MM.1S (cell line): ENCODE measurements around the gene SMYD1.

Experiments used
- DNase-seq: peaks from one replicate; pipeline ENCODE4 v3.0.0-alpha.2; 2015
- H2AFZ ChIP-seq: fragments of 300-600 bp; sonication (generic); 2 replicates; pipeline ENCODE4 v1.6.0; 2016; ENCODE audit warnings: antibody characterized with exemption, low read length
- H3F3A ChIP-seq: fragments of 300-600 bp; sonication (generic); 2 replicates; pipeline ENCODE4 v1.6.1; 2016; ENCODE audit warnings: mild to moderate bottlenecking, antibody characterized with exemption, low read length, moderate library complexity, mixed read lengths; ENCODE audit not compliant: insufficient read depth
- H3K27ac ChIP-seq: fragments of 300-600 bp; sonication (generic); 2 replicates; pipeline ENCODE4 v1.5.1; 2016; ENCODE audit warnings: mild to moderate bottlenecking, low read length
- H3K27me3 ChIP-seq: fragments of 300-600 bp; sonication (generic); replicated peaks from 2 replicates; pipeline ENCODE4 v1.6.0; 2016; ENCODE audit warnings: low read length; ENCODE audit not compliant: insufficient read depth
- H3K36me3 ChIP-seq: fragments of 300-600 bp; sonication (generic); replicated peaks from 2 replicates; pipeline ENCODE4 v1.6.1; 2016; ENCODE audit warnings: mild to moderate bottlenecking, low read length, mixed read lengths; ENCODE audit not compliant: insufficient read depth
- H3K4me1 ChIP-seq: fragments of 300-600 bp; sonication (generic); 2 replicates; pipeline ENCODE4 v1.6.1; 2016; ENCODE audit warnings: low read length, mixed read lengths
- H3K4me2 ChIP-seq: fragments of 300-600 bp; sonication (generic); 2 replicates; pipeline ENCODE4 v1.6.0; 2016; ENCODE audit warnings: low read depth, low read length
- H3K4me3 ChIP-seq: fragments of 300-600 bp; sonication (generic); 2 replicates; pipeline ENCODE4 v1.5.1; 2016; ENCODE audit warnings: low read length, mixed read lengths
- H3K79me2 ChIP-seq: fragments of 300-600 bp; sonication (generic); 2 replicates; pipeline ENCODE4 v1.6.1; 2016; ENCODE audit warnings: mixed run types, low read length, mixed read lengths
- H3K9ac ChIP-seq: fragments of 300-600 bp; sonication (generic); 2 replicates; pipeline ENCODE4 v1.6.1; 2016; ENCODE audit warnings: low read length, mixed read lengths
- H3K9me2 ChIP-seq: fragments of 300-600 bp; sonication (generic); replicated peaks from 2 replicates; pipeline ENCODE4 v1.6.1; 2016; ENCODE audit warnings: mild to moderate bottlenecking, low read length, mixed read lengths; ENCODE audit not compliant: insufficient read depth
- H3K9me3 ChIP-seq: fragments of 300-600 bp; sonication (generic); replicated peaks from 2 replicates; pipeline ENCODE4 v1.6.1; 2016; ENCODE audit warnings: mild to moderate bottlenecking, low read length, mixed read lengths; ENCODE audit not compliant: insufficient read depth
- H4K20me1 ChIP-seq: fragments of 300-600 bp; sonication (generic); 2 replicates; pipeline ENCODE4 v1.6.1; 2016; ENCODE audit warnings: mild to moderate bottlenecking, low read length, moderate library complexity, mixed read lengths; ENCODE audit not compliant: insufficient read depth
- CTCF ChIP-seq: fragments of 300-600 bp; sonication (generic); IDR thresholded peaks from 2 replicates; pipeline ENCODE4 v1.5.1; 2016; ENCODE audit warnings: antibody characterized with exemption, low read length, mixed read lengths
- EZH2 ChIP-seq: fragments of 300-600 bp; sonication (generic); optimal IDR thresholded peaks from 2 replicates; pipeline ENCODE3; 2017; ENCODE audit warnings: low read depth, mild to moderate bottlenecking, antibody characterized with exemption, low read length, mixed read lengths
- EZH2phosphoT487 ChIP-seq: fragments of 300-600 bp; sonication (generic); IDR thresholded peaks from 2 replicates; pipeline ENCODE4 v1.6.1; 2018; ENCODE audit warnings: antibody characterized with exemption, low read length

SMYD1 gene

GRCh38 chr2:88087073-88087472 is 19.4 kb downstream of the SMYD1 start:
- H3K9me2 ChIP-seq: no peaks in the 10 kb centered on the region
- TF ChIP-seq CTCF: no peak
- no peak for TF ChIP-seq EZH2
- TF ChIP-seq EZH2phosphoT487: no peak
- no peak overlapping the region for H2AFZ ChIP-seq
- H4K20me1 ChIP-seq: no peaks in the 10 kb centered on the region
- no peaks in the 10 kb centered on the region for H3K36me3 ChIP-seq
- H3K4me3 ChIP-seq: no peak overlapping the region
- no peaks in the 10 kb centered on the region for H3K79me2 ChIP-seq
- H3K4me2 ChIP-seq: no peak overlapping the region
- H3K9me3 ChIP-seq: no peaks in the 10 kb centered on the region
- no peaks in the 10 kb centered on the region for H3K27me3 ChIP-seq
- no peak overlapping the region for H3K9ac ChIP-seq
- no peaks in the 10 kb centered on the region for H3F3A ChIP-seq
- no peaks in the 10 kb centered on the region for H3K4me1 ChIP-seq
- no peak overlapping the region for H3K27ac ChIP-seq
- no peak for DNase-seq

DNA sequence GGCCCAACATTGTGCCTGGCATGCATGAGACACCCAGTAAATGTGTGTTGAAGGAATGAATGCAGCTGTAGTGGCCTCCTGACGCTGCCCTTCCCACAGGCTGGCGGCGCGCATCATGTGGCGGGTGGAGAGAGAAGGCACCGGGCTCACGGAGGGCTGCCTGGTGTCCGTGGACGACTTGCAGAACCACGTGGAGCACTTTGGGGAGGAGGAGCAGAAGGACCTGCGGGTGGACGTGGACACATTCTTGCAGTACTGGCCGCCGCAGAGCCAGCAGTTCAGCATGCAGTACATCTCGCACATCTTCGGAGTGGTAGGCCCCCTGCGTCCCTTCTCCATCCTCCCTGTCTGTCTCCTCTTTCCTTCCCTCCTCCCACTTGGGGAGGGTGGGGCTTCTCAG is 20.1 kb downstream of the SMYD1 start:
- Histone ChIP-seq H3K36me3 (no peaks in the 10 kb centered on the region), H3K4me2 (no peak overlapping the region)

DNA sequence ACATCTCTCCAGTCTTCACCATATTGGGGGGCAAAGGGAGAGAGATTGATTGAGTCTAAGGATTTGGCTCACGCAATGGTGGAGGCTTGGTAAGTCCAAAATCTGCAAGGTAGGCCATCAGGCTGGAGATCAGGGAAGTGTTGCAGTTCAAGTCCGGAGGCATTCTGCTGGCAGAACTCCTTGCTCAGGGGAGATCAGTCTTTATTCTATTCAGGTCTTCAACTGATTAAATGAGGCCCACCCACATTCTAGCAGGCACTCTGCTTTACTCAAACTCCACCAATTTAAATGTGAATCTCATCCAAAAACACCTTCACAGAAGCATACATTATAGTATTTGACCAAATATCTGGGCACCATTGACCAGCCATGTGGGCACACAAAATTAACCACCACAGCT is 21.4 kb downstream of the SMYD1 start:
- H3K9me2 ChIP-seq: no peaks in the 10 kb centered on the region
- H3K4me2 ChIP-seq: no peak overlapping the region
- no peak for DNase-seq
- no peak overlapping the region for H3K9ac ChIP-seq
- H3K36me3 ChIP-seq: no peaks in the 10 kb centered on the region
- H2AFZ ChIP-seq: no peak overlapping the region
- TF ChIP-seq EZH2phosphoT487: no peak
- no peak for TF ChIP-seq CTCF
- TF ChIP-seq EZH2: no peak
- no peaks in the 10 kb centered on the region for H3K27me3 ChIP-seq
- H3K4me1 ChIP-seq: no peaks in the 10 kb centered on the region
- no peak overlapping the region for H3K27ac ChIP-seq
- no peak overlapping the region for H3K4me3 ChIP-seq
- no peaks in the 10 kb centered on the region for H3K9me3 ChIP-seq
- no peaks in the 10 kb centered on the region for H3K79me2 ChIP-seq
- H3F3A ChIP-seq: no peaks in the 10 kb centered on the region
- no peaks in the 10 kb centered on the region for H4K20me1 ChIP-seq

More for the DNA sequence above, 20.1 kb downstream of the SMYD1 start:
- Histone ChIP-seq H3K27ac (no peak overlapping the region), H3K9me2 (no peaks in the 10 kb centered on the region), H3K9me3 (no peaks in the 10 kb centered on the region), H3K27me3 (no peaks in the 10 kb centered on the region), H3F3A (no peaks in the 10 kb centered on the region), H3K4me3 (no peak overlapping the region), H3K9ac (no peak overlapping the region), H2AFZ (no peak overlapping the region), H3K79me2 (no peaks in the 10 kb centered on the region), H4K20me1 (no peaks in the 10 kb centered on the region), H3K4me1 (no peaks in the 10 kb centered on the region)
- TF ChIP-seq EZH2: no peak
- no peak for DNase-seq

DNA sequence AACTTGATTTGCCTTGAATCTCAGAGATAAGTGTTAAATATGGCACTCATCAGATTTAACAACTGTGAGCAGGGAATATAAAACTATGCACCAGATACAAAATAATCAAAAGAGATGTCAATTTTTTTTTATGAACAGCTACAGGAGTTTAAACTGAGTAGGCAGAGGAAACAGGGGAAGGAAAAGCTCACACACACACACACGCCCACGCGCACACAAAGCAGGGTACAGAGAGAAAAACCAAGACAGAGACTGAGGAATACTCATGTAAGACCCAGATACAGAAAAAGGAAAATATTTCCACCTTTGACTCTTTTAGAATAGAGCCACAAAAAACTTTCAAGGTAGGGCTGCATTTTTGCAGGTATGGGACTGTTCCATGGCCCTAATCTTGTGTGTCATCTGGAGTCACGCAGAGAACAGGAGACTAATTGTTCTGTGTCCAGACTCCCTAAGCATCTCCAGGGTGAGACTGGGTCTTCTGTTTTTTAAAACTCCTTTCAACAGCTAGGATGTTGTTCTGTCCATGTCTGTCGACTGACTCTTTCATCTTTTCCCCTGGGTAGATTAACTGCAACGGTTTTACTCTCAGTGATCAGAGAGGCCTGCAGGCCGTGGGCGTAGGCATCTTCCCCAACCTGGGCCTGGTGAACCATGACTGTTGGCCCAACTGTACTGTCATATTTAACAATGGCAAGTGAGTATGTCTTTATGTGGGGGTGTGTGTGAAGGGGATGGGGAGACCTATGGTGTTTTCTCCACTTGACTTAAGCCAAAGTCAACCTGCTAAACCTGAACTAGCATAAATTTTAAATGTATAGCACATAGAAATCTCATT is 23.0 kb downstream of the SMYD1 start:
- H3K79me2 ChIP-seq: no peaks in the 10 kb centered on the region
- no peak overlapping the region for H3K4me2 ChIP-seq
- no peaks in the 10 kb centered on the region for H3K4me1 ChIP-seq
- H3K27ac ChIP-seq: no peak overlapping the region
- DNase-seq: no peak
- H3F3A ChIP-seq: no peaks in the 10 kb centered on the region
- no peak overlapping the region for H2AFZ ChIP-seq
- H3K9me3 ChIP-seq: no peaks in the 10 kb centered on the region
- H3K4me3 ChIP-seq: no peak overlapping the region
- TF ChIP-seq EZH2: no peak
- TF ChIP-seq EZH2phosphoT487: no peak
- TF ChIP-seq CTCF: no peak
- no peaks in the 10 kb centered on the region for H3K27me3 ChIP-seq
- no peaks in the 10 kb centered on the region for H3K36me3 ChIP-seq
- no peak overlapping the region for H3K9ac ChIP-seq
- no peaks in the 10 kb centered on the region for H4K20me1 ChIP-seq
- H3K9me2 ChIP-seq: no peaks in the 10 kb centered on the region
